Measurements from ENCODE around the gene A2M.

The A2M gene

GRCh38 chr12:9095322-9095721 lies 20.4 kb downstream of the A2M start:
- no peak for TF ChIP-seq CTCF (IDR thresholded peaks at IDR 0.05; ENCODE audit: low read depth, low read length)
- no peak for DNase-seq (ENCODE audit: low read depth, low spot score)
- in situ Hi-C loops (cut with HindIII; ENCODE audit: low sequenced_read_pairs) = no loop called here
- no peak overlapping the region for H3K4me3 ChIP-seq (ENCODE audit: low read depth, low read length)

DNA sequence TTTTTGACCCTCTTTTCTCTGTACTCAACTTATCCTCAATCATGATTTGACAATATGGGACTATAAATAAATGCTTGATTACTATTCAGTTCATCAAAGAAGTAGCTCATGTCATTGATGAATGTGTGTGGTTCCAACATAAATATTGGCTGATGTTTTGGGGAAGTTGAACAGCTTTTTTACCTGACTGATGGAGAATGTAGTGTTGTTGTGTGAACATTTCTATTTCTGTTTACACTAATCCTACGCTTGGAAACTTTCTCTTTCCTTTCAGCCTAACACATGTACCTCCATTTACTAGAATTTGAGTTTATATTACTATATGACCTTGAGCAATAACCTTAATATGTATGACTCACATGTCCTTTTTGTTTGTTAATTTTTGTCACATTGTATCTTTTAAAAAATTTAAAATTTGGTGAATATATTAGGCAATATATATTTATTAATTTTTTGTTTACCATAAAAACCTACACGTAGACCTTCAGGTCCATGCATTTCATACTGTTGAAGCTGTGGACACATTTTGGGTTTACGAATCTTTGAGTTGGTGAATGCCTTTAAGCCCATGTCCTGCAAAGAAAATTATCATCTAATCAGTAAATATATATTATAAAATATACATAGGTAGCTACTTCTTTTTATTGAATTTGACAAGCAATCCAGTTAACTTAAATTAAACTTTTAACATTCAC lies 21.1 kb downstream of the A2M start:
- in situ Hi-C loops (cut with HindIII; ENCODE audit: low sequenced_read_pairs) = no loop called here
- H3K4me3 ChIP-seq (ENCODE audit: low read depth, low read length) = no peak overlapping the region
- no peak for DNase-seq (ENCODE audit: low read depth, low spot score)
- TF ChIP-seq CTCF (IDR thresholded peaks at IDR 0.05; ENCODE audit: low read depth, low read length) = no peak

- no peak for DNase-seq (ENCODE audit: low read depth, low spot score)
- H3K4me3 ChIP-seq (ENCODE audit: low read depth, low read length) = no peak overlapping the region
- in situ Hi-C loops (cut with HindIII; ENCODE audit: low sequenced_read_pairs) = no loop called here
- no peak for TF ChIP-seq CTCF (IDR thresholded peaks at IDR 0.05; ENCODE audit: low read depth, low read length)
Measured at GRCh38 chr12:9091891-9092598, 23.7 kb downstream of the A2M start.

DNA sequence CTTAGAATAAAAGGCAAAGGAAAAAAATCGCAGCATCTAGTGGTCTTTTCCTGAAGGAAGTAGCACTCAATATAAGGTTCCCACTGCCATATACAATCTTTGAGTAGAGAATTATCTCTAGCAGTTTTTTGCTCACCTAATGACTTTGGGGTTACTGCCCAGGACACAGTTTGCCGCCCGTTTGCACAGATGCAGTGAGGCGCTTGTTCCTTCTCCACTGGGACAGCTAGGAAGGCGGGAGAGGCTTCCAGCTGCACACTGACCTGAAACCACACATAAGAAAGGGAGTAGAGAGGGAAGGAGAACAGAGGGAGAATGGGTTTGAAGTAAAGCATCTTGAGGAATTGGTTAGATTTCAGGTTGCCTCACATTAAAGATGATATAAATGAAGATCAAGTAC lies 25.5 kb downstream of the A2M start:
- no peak overlapping the region for H3K4me3 ChIP-seq (ENCODE audit: low read depth, low read length)
- no peak for TF ChIP-seq CTCF (IDR thresholded peaks at IDR 0.05; ENCODE audit: low read depth, low read length)
- DNase-seq (ENCODE audit: low read depth, low spot score) = no peak
- in situ Hi-C loops (cut with HindIII; ENCODE audit: low sequenced_read_pairs) = no loop called here

GRCh38 chr12:9087087-9087835 lies 28.5 kb downstream of the A2M start:
- in situ Hi-C loops (cut with HindIII; ENCODE audit: low sequenced_read_pairs) = no loop called here
- H3K4me3 ChIP-seq (ENCODE audit: low read depth, low read length) = no peak overlapping the region
- DNase-seq (ENCODE audit: low read depth, low spot score) = no peak
- TF ChIP-seq CTCF (IDR thresholded peaks at IDR 0.05; ENCODE audit: low read depth, low read length) = no peak

- H3K4me3 ChIP-seq (ENCODE audit: low read depth, low read length) = no peak overlapping the region
- DNase-seq (ENCODE audit: low read depth, low spot score) = no peak
- in situ Hi-C loops (cut with HindIII; ENCODE audit: low sequenced_read_pairs) = no loop called here
- no peak for TF ChIP-seq CTCF (IDR thresholded peaks at IDR 0.05; ENCODE audit: low read depth, low read length)
Measured at GRCh38 chr12:9086087-9086486, 29.6 kb downstream of the A2M start.

Data from astrocyte of the spinal cord (primary cell).